CD4-positive, alpha-beta T cell (primary cell): ENCODE data around the gene F10. TPM values are rescaled to one million over a fixed set of nuclear protein-coding genes. Genes with fewer than 3 reads are reported as not detected.
"Not testable (repeated sequence)": the region's sequence is repeated elsewhere in the genome, so short reads cannot be mapped to it uniquely, and the experiment has no call there.

ENCODE experiments used
- ATAC-seq: fragments of 200-7000 bp; cut with Tn5 transposase; one replicate; pipeline ENCODE4 v1.10.0; 2022; ENCODE audit warnings: mild to moderate bottlenecking; ENCODE audit not compliant: poor library complexity
- CTCF ChIA-PET: fragments of 350-600 bp; sonication (Branson Sonifier 250); formaldehyde crosslinking; loops from one replicate; lab custom pipeline; 2021; ENCODE audit warnings: antibody characterized with exemption, inconsistent platforms; lab: Charles Lee
- POLR2A ChIA-PET: fragments of 350-600 bp; sonication (Branson Sonifier 250); formaldehyde crosslinking; loops from one replicate; lab custom pipeline; 2021; ENCODE audit warnings: antibody characterized with exemption, inconsistent platforms; lab: Charles Lee
- DNase-seq, 14 experiments: peaks; one replicate each; pipeline ENCODE4 v3.0.0-alpha.2; 2013 to 2020; ENCODE audit warnings: mixed read lengths in 2 of 14
- H3K27ac ChIP-seq, 2 donors: one replicate each; pipeline versions ENCODE4 v1.5.1 to v1.7.0; 2013; ENCODE audit warnings: low read length in 2 of 2, low read depth in 1 of 2, mild to moderate bottlenecking in 1 of 2
- H3K27me3 ChIP-seq, 2 experiments: 1 replicate in 1 of 2; 2 replicates in 1 of 2; pipeline versions ENCODE4 v1.6.1 to v1.7.0; 2013; ENCODE audit warnings: low read length in 2 of 2, control low read depth in 1 of 2, mild to moderate bottlenecking in 1 of 2, moderate library complexity in 1 of 2; ENCODE audit not compliant: insufficient read depth in 2 of 2, control insufficient read depth in 1 of 2
- H3K36me3 ChIP-seq: one replicate; pipeline ENCODE4 v1.6.1; 2013; ENCODE audit warnings: low read length, control low read depth; ENCODE audit not compliant: insufficient read depth
- H3K4me1 ChIP-seq: one replicate; pipeline ENCODE4 v1.6.1; 2013; ENCODE audit warnings: low read length, control low read depth; ENCODE audit not compliant: insufficient read depth
- H3K4me3 ChIP-seq: one replicate; pipeline ENCODE4 v1.5.1; 2013; ENCODE audit warnings: mild to moderate bottlenecking, low read length, moderate library complexity
- H3K9me3 ChIP-seq, 2 experiments: 1 replicate in 1 of 2; 2 replicates in 1 of 2; pipeline versions ENCODE4 v1.6.1 to v1.7.0; 2013; ENCODE audit warnings: low read length in 2 of 2, mild to moderate bottlenecking in 2 of 2, control low read depth in 1 of 2, moderate library complexity in 1 of 2; ENCODE audit not compliant: control insufficient read depth in 1 of 2, insufficient read depth in 1 of 2
- H3K27ac Mint-ChIP-seq: one replicate; pipeline ENCODE4 v1.8.0; 2020; ENCODE audit warnings: mixed read lengths
- H3K27me3 Mint-ChIP-seq: one replicate; pipeline ENCODE4 v1.8.0; 2021; ENCODE audit warnings: mixed read lengths
- H3K36me3 Mint-ChIP-seq: one replicate; pipeline ENCODE4 v1.8.0; 2021; ENCODE audit warnings: low read depth, mixed read lengths
- H3K4me1 Mint-ChIP-seq: one replicate; pipeline ENCODE4 v1.8.0; 2021; ENCODE audit warnings: low read depth, mixed read lengths
- H3K4me3 Mint-ChIP-seq: one replicate; pipeline ENCODE4 v1.8.0; 2020; ENCODE audit warnings: mild to moderate bottlenecking, mixed read lengths
- H3K9me3 Mint-ChIP-seq: one replicate; pipeline ENCODE4 v1.8.0; 2020; ENCODE audit warnings: mixed read lengths
- CTCF ChIP-seq: fragments of 200-600 bp; IDR thresholded peaks from one replicate; pipeline ENCODE4 v1.8.0; 2022; ENCODE audit warnings: antibody characterized with exemption, mild to moderate bottlenecking
- intact Hi-C, 2 experiments: fragments of 100-400 bp; cut with DNase I in 1 of 2; cut with micrococcal nuclease in 1 of 2; formaldehyde crosslinking; loops; one replicate each; pipeline versions ENCODE4 v1.15.1 to v1.9.0; 2023 to 2025; cut with DNase I, micrococcal nuclease
- total RNA-seq, 174 experiments: library from RNA in 2 of 174; stranded (reverse) in 2 of 174; gene quantifications; one replicate each; pipeline ENCODE4 v1.2.3 and lab custom pipeline; 2021 to 2026

Gene F10
- total RNA-seq, 2 experiments from 2014 or later = not detected

- peaks cover 24% of the 10 kb centered on the region for H3K4me1 ChIP-seq
- DNase-seq = peak in 1 of 14 experiments; percentile 24
- ATAC-seq, H3K9me3 ChIP-seq, intact Hi-C loops, H3K36me3 ChIP-seq, H3K27ac Mint-ChIP-seq, H3K27ac ChIP-seq, CTCF ChIA-PET, H3K4me3 Mint-ChIP-seq, H3K4me1 Mint-ChIP-seq, H3K9me3 Mint-ChIP-seq, POLR2A ChIA-PET, H3K36me3 Mint-ChIP-seq, H3K4me3 ChIP-seq, H3K27me3 Mint-ChIP-seq: not testable (repeated sequence)
- peaks cover 13 to 19% of the 10 kb centered on the region in 2 experiments for H3K27me3 ChIP-seq
Measured at GRCh38 chr13:113112475-113112874, 10.1 kb upstream of the F10 start.

- ATAC-seq = no peak
Measured at GRCh38 chr13:113112893-113113845, 9.4 kb upstream of the F10 start.

GRCh38 chr13:113113846-113114271 is 8.7 kb upstream of the F10 start:
- Mint-ChIP-seq H3K36me3 (no peaks in the 10 kb centered on the region), H3K9me3 (no peaks in the 10 kb centered on the region), H3K4me1 (no peaks in the 10 kb centered on the region), H3K27ac (no peak overlapping the region), H3K4me3 (no peak overlapping the region), H3K27me3 (peaks cover 4% of the 10 kb centered on the region)
- POLR2A ChIA-PET = no interaction called here
- Histone ChIP-seq H3K36me3 (no peaks in the 10 kb centered on the region), H3K9me3 (no peaks in the 10 kb centered on the region), H3K27me3 (peaks cover 13 to 19% of the 10 kb centered on the region in 2 experiments), H3K27ac (no peak overlapping the region), H3K4me3 (no peak overlapping the region), H3K4me1 (peaks cover 24% of the 10 kb centered on the region)
- CTCF ChIA-PET = no interaction called here
- ATAC-seq (no peak), DNase-seq (no peak)
- intact Hi-C loops = no loop called here
- no peak for TF ChIP-seq CTCF

More at GRCh38 chr13:113112893-113113845, 9.4 kb upstream of the F10 start:
- no peaks in the 10 kb centered on the region for H3K9me3 Mint-ChIP-seq
- TF ChIP-seq CTCF = no peak
- H3K36me3 Mint-ChIP-seq = no peaks in the 10 kb centered on the region
- H3K9me3 ChIP-seq = no peaks in the 10 kb centered on the region
- H3K4me1 ChIP-seq = peaks cover 24% of the 10 kb centered on the region
- peaks cover 13 to 19% of the 10 kb centered on the region in 2 experiments for H3K27me3 ChIP-seq
- DNase-seq = peak in 2 of 14 experiments; percentile 10 to 20
- no peak overlapping the region for H3K27ac Mint-ChIP-seq
- intact Hi-C loops = no loop called here
- H3K4me1 Mint-ChIP-seq = no peaks in the 10 kb centered on the region
- ChIA-PET POLR2A (no interaction called here), CTCF (no interaction called here)
- peaks cover 4% of the 10 kb centered on the region for H3K27me3 Mint-ChIP-seq
- no peaks in the 10 kb centered on the region for H3K36me3 ChIP-seq
- no peak overlapping the region for H3K4me3 ChIP-seq
- H3K4me3 Mint-ChIP-seq = no peak overlapping the region
- no peak overlapping the region for H3K27ac ChIP-seq
